Liver (tissue), 9 donors: Measurements from ENCODE around the gene SIDT2. TPM values are rescaled to one million over a fixed set of nuclear protein-coding genes. Genes with fewer than 3 reads are reported as not detected.

ENCODE experiments used
- DNase-seq: peaks from one replicate; pipeline ENCODE4 v3.0.0-alpha.2; 2017; ENCODE audit warnings: low spot score
- H3K27ac ChIP-seq, 2 donors: one replicate each; pipeline ENCODE4 v1.7.0; 2013; ENCODE audit warnings: inconsistent platforms in 2 of 2, low read length in 2 of 2, control low read depth in 1 of 2, low read depth in 1 of 2, mild to moderate bottlenecking in 1 of 2
- H3K27me3 ChIP-seq, 4 donors: one replicate each; pipeline versions ENCODE4 v1.6.1 to v1.7.0; 2013; ENCODE audit warnings: low read length in 3 of 4, inconsistent platforms in 1 of 4, mild to moderate bottlenecking in 1 of 4, moderate library complexity in 1 of 4; ENCODE audit not compliant: control insufficient read depth in 4 of 4, insufficient read depth in 4 of 4
- H3K36me3 ChIP-seq, 4 donors: one replicate each; pipeline versions ENCODE4 v1.6.1 to v1.7.0; 2013; ENCODE audit warnings: low read length in 3 of 4, mild to moderate bottlenecking in 3 of 4, low read depth in 1 of 4, moderate library complexity in 1 of 4; ENCODE audit not compliant: control insufficient read depth in 4 of 4, insufficient read depth in 3 of 4
- H3K4me1 ChIP-seq, 4 donors: one replicate each; pipeline versions ENCODE4 v1.6.1 to v1.7.0; 2013; ENCODE audit warnings: low read length in 3 of 4, mild to moderate bottlenecking in 3 of 4, moderate library complexity in 1 of 4; ENCODE audit not compliant: control insufficient read depth in 4 of 4, insufficient read depth in 4 of 4
- H3K4me3 ChIP-seq, 3 donors: one replicate each; pipeline versions ENCODE4 v1.6.1 to v1.7.0; 2013; ENCODE audit warnings: low read length in 3 of 3, control low read depth in 1 of 3, low read depth in 1 of 3, mild to moderate bottlenecking in 1 of 3
- H3K9ac ChIP-seq, 2 donors: one replicate each; pipeline ENCODE4 v1.7.0; 2013; ENCODE audit warnings: low read length in 2 of 2, mild to moderate bottlenecking in 2 of 2, moderate library complexity in 2 of 2, control low read depth in 1 of 2, low read depth in 1 of 2
- H3K9me3 ChIP-seq, 4 donors: one replicate each; pipeline versions ENCODE4 v1.6.1 to v1.7.0; 2013; ENCODE audit warnings: low read length in 3 of 4; ENCODE audit not compliant: control insufficient read depth in 4 of 4
- EGR1 ChIP-seq, 2 donors: IDR thresholded peaks; 2 replicates each; pipeline ENCODE4 v1.6.1; 2016 to 2018; ENCODE audit warnings: antibody characterized with exemption in 2 of 2, low read depth in 2 of 2
- FOXA1 ChIP-seq: IDR thresholded peaks from 2 replicates; pipeline ENCODE4 v1.6.1; 2016; ENCODE audit warnings: antibody characterized with exemption
- FOXA2 ChIP-seq: IDR thresholded peaks from 2 replicates; pipeline ENCODE4 v1.6.1; 2016; ENCODE audit warnings: antibody characterized with exemption
- GABPA ChIP-seq, 2 donors: IDR thresholded peaks in 1 of 2; conservative IDR thresholded peaks in 1 of 2; 2 replicates each; pipeline ENCODE4 v1.6.1; 2016; ENCODE audit warnings: antibody characterized with exemption in 2 of 2, mild to moderate bottlenecking in 1 of 2, moderate library complexity in 1 of 2
- HNF4A ChIP-seq, 2 donors: conservative IDR thresholded peaks; 2 replicates each; pipeline ENCODE4 v1.6.1; 2016; ENCODE audit warnings: antibody characterized with exemption in 2 of 2, mild to moderate bottlenecking in 2 of 2
- HNF4G ChIP-seq: IDR thresholded peaks from 2 replicates; pipeline ENCODE4 v1.6.1; 2016; ENCODE audit warnings: antibody characterized with exemption
- JUND ChIP-seq, 2 donors: IDR thresholded peaks; 2 replicates each; pipeline ENCODE4 v1.6.1; 2016; ENCODE audit warnings: antibody characterized with exemption in 2 of 2
- NR2F2 ChIP-seq: IDR thresholded peaks from 2 replicates; pipeline ENCODE4 v1.6.1; 2016; ENCODE audit warnings: antibody characterized with exemption
- RAD21 ChIP-seq, 2 donors: IDR thresholded peaks; 2 replicates each; pipeline ENCODE4 v1.6.1; 2016; ENCODE audit warnings: antibody characterized with exemption in 2 of 2, mild to moderate bottlenecking in 2 of 2
- RXRA ChIP-seq, 2 donors: IDR thresholded peaks; 2 replicates each; pipeline ENCODE4 v1.6.1; 2017 to 2018; ENCODE audit warnings: antibody characterized with exemption in 2 of 2, mild to moderate bottlenecking in 1 of 2
- SP1 ChIP-seq: IDR thresholded peaks from 2 replicates; pipeline ENCODE4 v1.6.1; 2018; ENCODE audit warnings: antibody characterized with exemption, mild to moderate bottlenecking
- TAF1 ChIP-seq: conservative IDR thresholded peaks from 2 replicates; pipeline ENCODE4 v1.6.1; 2016; ENCODE audit warnings: antibody characterized with exemption, mild to moderate bottlenecking
- YY1 ChIP-seq: IDR thresholded peaks from 2 replicates; pipeline ENCODE4 v1.6.1; 2016; ENCODE audit warnings: antibody characterized with exemption, mild to moderate bottlenecking
- WGBS: extraction: QIAGEN DNeasy Blood & Tissue Kit; methylation state at CpG from one replicate; pipeline ENCODE4 v1.1.7; 2013; 5-methylcytosine and 5-hydroxymethylcytosine counted together
- polyA plus RNA-seq, 2 donors: library from polyadenylated mRNA; stranded (reverse) in 1 of 2; unstranded in 1 of 2; fragments of 200-250 nt in 1 of 2; fragments of >200 nt in 1 of 2; fragmentation: Nextera tagmentation in 1 of 2; extraction: Ambion mirVana in 1 of 2; gene quantifications; one replicate each; pipeline versions ENCODE4 v1.2.1 to v1.2.3, GENCODE V29; 2013 to 2015
- total RNA-seq, 2 donors: library from RNA; depleted of rRNA; stranded (reverse); fragments of >200 nt; gene quantifications; one replicate each; pipeline ENCODE4 v1.2.3, GENCODE V29; 2014
- TF ChIP-seq, protein P1 (sequence below): fragments of 150-350 bp; IDR thresholded peaks from 2 replicates; pipeline ENCODE4 v1.5.1; 2017; ENCODE audit warnings: improper control_type of control experiment, low read depth, low read length; ENCODE audit not compliant: missing input control
- TF ChIP-seq, protein P2 (sequence below): IDR thresholded peaks from 2 replicates; pipeline ENCODE4 v1.6.1; 2016; ENCODE audit warnings: antibody characterized with exemption
- TF ChIP-seq, protein P3 (sequence below): IDR thresholded peaks from 2 replicates; pipeline ENCODE4 v1.6.1; 2016; ENCODE audit warnings: antibody characterized with exemption
- TF ChIP-seq, protein P4 (sequence below): IDR thresholded peaks from 2 replicates; pipeline ENCODE4 v1.6.1; 2016; ENCODE audit warnings: antibody characterized with exemption, mild to moderate bottlenecking
- TF ChIP-seq, protein P5 (sequence below): IDR thresholded peaks from 2 replicates; pipeline ENCODE4 v1.6.1; 2016; ENCODE audit warnings: antibody characterized with exemption
- donor health status: healthy.
- donor health status: healthy.
- donor health status: healthy.
- donor health status: healthy.
- donor health status: healthy.

The SIDT2 gene
- total and polyA plus RNA-seq, 4 donors = 11.2 to 42.9 (median 22.4) TPM

DNA sequence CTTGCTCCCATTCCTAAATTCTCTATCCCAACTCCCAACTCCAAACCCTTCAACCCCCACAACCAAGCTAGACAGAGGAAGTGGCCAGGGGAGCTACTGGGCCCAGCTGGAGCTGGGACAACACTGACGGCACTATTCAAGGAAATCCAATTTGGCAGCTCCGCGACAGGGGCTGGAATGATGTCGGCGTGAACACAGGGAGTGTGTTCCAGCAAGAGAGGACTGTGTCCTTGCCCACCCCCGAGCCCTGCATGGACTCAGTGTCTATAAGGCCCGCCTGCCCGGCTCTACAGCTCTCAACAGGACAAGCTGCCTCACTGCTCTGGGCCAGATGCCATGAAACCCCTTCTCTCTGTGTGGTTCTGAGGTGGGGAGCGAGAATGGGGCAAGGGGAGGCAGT, 42.0 kb downstream of the SIDT2 start:
- TF ChIP-seq EGR1 (IDR thresholded peaks at IDR 0.05; ENCODE audit: low read depth in 2 of 2) = no peak
- TF ChIP-seq, protein P1, sequence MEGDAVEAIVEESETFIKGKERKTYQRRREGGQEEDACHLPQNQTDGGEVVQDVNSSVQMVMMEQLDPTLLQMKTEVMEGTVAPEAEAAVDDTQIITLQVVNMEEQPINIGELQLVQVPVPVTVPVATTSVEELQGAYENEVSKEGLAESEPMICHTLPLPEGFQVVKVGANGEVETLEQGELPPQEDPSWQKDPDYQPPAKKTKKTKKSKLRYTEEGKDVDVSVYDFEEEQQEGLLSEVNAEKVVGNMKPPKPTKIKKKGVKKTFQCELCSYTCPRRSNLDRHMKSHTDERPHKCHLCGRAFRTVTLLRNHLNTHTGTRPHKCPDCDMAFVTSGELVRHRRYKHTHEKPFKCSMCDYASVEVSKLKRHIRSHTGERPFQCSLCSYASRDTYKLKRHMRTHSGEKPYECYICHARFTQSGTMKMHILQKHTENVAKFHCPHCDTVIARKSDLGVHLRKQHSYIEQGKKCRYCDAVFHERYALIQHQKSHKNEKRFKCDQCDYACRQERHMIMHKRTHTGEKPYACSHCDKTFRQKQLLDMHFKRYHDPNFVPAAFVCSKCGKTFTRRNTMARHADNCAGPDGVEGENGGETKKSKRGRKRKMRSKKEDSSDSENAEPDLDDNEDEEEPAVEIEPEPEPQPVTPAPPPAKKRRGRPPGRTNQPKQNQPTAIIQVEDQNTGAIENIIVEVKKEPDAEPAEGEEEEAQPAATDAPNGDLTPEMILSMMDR = no peak
- no peak for TF ChIP-seq NR2F2
- TF ChIP-seq RXRA (IDR thresholded peaks at IDR 0.05) = peak in 1 of 2 donors; percentile 16
- TF ChIP-seq, protein P2, sequence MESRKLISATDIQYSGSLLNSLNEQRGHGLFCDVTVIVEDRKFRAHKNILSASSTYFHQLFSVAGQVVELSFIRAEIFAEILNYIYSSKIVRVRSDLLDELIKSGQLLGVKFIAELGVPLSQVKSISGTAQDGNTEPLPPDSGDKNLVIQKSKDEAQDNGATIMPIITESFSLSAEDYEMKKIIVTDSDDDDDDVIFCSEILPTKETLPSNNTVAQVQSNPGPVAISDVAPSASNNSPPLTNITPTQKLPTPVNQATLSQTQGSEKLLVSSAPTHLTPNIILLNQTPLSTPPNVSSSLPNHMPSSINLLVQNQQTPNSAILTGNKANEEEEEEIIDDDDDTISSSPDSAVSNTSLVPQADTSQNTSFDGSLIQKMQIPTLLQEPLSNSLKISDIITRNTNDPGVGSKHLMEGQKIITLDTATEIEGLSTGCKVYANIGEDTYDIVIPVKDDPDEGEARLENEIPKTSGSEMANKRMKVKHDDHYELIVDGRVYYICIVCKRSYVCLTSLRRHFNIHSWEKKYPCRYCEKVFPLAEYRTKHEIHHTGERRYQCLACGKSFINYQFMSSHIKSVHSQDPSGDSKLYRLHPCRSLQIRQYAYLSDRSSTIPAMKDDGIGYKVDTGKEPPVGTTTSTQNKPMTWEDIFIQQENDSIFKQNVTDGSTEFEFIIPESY = no peak
- Histone ChIP-seq H3K4me3 (no peak overlapping the region), H3K4me1 (peaks cover 0 to 9% (median 0%) of the 10 kb centered on the region in 4 donors), H3K9me3 (no peaks in the 10 kb centered on the region), H3K36me3 (peaks cover 5 to 70% (median 51%) of the 10 kb centered on the region in 4 donors), H3K27me3 (no peaks in the 10 kb centered on the region), H3K9ac (no peak overlapping the region), H3K27ac (peak overlapping the region in 1 of 2 donors; percentile 52)
- 88% methylated on average over 9 of the region's 9 CpGs for WGBS
- DNase-seq = no peak

DNA sequence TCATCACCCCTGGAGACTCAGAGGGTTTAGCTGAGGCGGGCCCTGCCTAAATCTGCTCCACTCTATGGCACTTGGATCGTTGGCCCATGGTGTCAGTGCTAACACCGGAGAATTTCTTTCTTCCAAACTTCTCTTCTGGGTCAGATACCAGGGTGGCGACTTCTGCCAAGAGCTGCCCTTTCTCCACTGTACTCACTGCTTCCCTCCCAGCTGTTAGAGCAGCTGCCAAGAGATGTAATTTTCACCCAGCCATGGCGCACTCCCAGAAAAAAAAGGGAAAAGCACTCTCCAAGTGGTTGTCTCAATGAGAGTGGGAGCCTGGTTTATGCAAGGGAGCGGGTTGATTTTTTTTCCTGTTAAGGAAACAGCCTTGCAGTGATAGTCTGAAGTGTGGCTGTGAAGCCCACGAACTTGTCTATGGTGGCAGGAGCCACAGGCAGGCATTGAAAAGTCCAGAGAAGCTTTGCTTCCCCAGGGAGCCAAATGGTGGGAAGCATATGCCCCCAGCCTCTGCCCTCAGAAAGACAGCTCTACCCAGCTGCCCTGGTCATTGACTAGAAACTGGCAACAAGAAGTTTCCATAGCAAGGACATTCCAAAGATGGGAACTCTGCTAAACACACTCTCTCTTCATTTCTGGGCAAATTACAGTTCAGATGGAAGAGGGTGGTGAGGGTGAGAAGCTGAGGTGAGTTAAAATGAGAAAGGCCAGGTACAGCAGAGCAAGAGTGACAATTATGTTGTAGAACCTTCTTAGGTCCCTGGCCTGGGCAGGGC, 42.6 kb downstream of the SIDT2 start:
- 81% methylated on average over 7 of the region's 7 CpGs for WGBS
- H3K9me3 ChIP-seq = no peaks in the 10 kb centered on the region
- TF ChIP-seq, protein P3, sequence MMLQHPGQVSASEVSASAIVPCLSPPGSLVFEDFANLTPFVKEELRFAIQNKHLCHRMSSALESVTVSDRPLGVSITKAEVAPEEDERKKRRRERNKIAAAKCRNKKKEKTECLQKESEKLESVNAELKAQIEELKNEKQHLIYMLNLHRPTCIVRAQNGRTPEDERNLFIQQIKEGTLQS = no peak
- TF ChIP-seq FOXA2 = no peak
- no peak for TF ChIP-seq GABPA (IDR thresholded peaks at IDR 0.05 in 1 of 2, conservative IDR thresholded peaks at IDR 0.05 in 1 of 2)
- TF ChIP-seq RAD21 (IDR thresholded peaks at IDR 0.05) = no peak
- no peak for TF ChIP-seq EGR1 (IDR thresholded peaks at IDR 0.05; ENCODE audit: low read depth in 2 of 2)
- no peak for TF ChIP-seq HNF4A (conservative IDR thresholded peaks at IDR 0.05)
- TF ChIP-seq TAF1 = no peak
- no peak for TF ChIP-seq FOXA1
- no peak for TF ChIP-seq SP1
- no peak for TF ChIP-seq JUND (IDR thresholded peaks at IDR 0.05)
- TF ChIP-seq, protein P4, sequence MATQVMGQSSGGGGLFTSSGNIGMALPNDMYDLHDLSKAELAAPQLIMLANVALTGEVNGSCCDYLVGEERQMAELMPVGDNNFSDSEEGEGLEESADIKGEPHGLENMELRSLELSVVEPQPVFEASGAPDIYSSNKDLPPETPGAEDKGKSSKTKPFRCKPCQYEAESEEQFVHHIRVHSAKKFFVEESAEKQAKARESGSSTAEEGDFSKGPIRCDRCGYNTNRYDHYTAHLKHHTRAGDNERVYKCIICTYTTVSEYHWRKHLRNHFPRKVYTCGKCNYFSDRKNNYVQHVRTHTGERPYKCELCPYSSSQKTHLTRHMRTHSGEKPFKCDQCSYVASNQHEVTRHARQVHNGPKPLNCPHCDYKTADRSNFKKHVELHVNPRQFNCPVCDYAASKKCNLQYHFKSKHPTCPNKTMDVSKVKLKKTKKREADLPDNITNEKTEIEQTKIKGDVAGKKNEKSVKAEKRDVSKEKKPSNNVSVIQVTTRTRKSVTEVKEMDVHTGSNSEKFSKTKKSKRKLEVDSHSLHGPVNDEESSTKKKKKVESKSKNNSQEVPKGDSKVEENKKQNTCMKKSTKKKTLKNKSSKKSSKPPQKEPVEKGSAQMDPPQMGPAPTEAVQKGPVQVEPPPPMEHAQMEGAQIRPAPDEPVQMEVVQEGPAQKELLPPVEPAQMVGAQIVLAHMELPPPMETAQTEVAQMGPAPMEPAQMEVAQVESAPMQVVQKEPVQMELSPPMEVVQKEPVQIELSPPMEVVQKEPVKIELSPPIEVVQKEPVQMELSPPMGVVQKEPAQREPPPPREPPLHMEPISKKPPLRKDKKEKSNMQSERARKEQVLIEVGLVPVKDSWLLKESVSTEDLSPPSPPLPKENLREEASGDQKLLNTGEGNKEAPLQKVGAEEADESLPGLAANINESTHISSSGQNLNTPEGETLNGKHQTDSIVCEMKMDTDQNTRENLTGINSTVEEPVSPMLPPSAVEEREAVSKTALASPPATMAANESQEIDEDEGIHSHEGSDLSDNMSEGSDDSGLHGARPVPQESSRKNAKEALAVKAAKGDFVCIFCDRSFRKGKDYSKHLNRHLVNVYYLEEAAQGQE = no peak
- no peak for TF ChIP-seq RXRA (IDR thresholded peaks at IDR 0.05)
- TF ChIP-seq, protein P1 = no peak
- TF ChIP-seq, protein P2 = no peak
- TF ChIP-seq HNF4G = no peak
- no peak for TF ChIP-seq NR2F2
- TF ChIP-seq YY1 = no peak
- TF ChIP-seq, protein P5, sequence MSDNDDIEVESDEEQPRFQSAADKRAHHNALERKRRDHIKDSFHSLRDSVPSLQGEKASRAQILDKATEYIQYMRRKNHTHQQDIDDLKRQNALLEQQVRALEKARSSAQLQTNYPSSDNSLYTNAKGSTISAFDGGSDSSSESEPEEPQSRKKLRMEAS = no peak
- peak overlapping the region; percentile 52 to 60 for H3K27ac ChIP-seq
- H3K4me3 ChIP-seq = no peak overlapping the region
- no peaks in the 10 kb centered on the region for H3K27me3 ChIP-seq
- peaks cover 0 to 9% (median 0%) of the 10 kb centered on the region in 4 donors for H3K4me1 ChIP-seq
- no peak for DNase-seq
- peaks cover 5 to 68% (median 48%) of the 10 kb centered on the region in 4 donors for H3K36me3 ChIP-seq
- no peak overlapping the region for H3K9ac ChIP-seq
